ENCODE data around the gene ARV1.
"Not testable (repeated sequence)": the region's sequence is repeated elsewhere in the genome, so short reads cannot be mapped to it uniquely, and the experiment has no call there.

The ARV1 gene

DNA sequence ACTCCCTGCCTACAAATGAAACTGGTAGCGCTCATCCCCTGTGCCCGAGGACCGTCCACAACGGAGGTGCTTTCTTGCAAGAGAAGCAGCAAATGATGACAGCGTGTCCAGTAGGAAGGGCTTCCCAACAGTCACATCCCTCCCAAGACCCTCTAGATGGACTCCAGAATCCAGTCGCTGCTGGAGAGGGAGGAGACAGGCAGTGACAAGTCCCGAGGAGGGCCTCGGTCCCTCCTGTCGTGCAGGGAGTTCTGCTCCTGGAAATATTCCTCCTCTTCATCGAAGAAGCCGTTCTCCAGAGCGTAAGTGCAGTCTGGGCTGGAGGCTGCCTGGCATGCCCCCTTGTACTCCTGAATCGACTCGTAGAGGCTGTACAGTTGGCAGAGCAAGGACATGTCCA lies 40.8 kb downstream of the ARV1 start:
- no peak for DNase-seq (ENCODE audit: low read depth)

DNA sequence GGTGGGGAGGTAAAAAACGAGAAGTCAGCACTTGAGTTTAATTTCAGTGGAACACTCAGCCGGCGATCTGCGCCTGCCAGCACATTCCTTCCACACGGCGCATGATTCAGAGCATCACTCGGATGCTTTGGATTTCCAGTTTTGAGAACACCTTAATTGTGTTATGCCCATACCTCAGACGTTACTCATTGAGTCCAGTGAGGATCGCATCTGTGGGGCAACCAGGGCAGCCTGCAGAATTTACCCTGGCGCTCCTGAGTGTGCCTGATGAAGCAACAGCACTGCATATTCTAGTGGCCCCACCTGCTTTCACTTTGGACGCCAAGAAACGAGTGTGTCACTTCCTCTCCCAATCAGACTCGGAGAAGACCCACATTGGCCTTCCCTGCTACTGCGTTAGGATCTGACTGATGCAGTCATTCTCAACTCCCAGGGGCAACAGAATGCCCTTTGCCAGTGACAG lies 41.3 kb downstream of the ARV1 start:
- DNase-seq (ENCODE audit: low read depth) = no peak

GRCh38 chr1:231020816-231021215 lies 41.9 kb downstream of the ARV1 start:
- DNase-seq (ENCODE audit: low read depth) = no peak

DNA sequence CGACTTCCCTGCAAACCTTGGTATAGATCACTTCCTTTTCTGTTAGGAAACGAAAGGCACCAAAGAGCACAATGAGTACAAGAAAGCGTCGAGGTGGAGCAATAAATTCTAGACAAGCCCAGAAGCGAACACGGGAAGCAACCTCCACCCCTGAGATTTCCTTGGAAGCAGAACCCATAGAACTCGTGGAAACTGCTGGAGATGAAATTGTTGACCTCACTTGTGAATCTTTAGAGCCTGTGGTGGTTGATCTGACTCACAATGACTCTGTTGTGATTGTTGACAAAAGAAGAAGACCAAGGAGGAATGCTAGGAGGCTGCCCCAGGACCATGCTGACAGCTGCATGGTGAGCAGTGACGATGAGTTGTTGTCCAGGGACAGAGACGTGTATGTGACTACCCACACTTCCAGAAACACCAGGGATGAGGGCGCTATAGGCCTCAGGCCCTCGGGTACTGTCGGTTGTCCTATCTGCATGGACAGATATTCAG lies 42.7 kb downstream of the ARV1 start:
- DNase-seq (ENCODE audit: low read depth) = no peak

DNA sequence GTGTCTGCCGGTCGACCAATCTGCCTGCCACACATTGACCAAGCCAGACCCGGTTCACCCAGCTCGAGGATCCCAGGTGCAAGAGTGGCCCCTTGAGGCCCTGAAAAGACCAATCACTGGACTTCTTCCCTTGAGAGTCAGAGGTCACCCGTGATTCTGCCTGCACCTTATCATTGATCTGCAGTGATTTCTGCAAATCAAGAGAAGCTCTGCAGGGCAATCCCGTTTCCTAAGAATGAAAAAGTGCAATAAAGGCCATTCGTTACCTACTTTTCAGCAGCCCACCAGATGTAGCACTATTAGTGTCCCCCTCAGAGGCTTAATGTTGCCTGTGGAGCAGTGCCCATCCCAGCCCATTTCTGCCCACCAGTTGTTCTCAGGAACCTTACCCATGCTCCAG lies 43.6 kb downstream of the ARV1 start:
- DNase-seq (ENCODE audit: low read depth) = not testable (repeated sequence)

DNA sequence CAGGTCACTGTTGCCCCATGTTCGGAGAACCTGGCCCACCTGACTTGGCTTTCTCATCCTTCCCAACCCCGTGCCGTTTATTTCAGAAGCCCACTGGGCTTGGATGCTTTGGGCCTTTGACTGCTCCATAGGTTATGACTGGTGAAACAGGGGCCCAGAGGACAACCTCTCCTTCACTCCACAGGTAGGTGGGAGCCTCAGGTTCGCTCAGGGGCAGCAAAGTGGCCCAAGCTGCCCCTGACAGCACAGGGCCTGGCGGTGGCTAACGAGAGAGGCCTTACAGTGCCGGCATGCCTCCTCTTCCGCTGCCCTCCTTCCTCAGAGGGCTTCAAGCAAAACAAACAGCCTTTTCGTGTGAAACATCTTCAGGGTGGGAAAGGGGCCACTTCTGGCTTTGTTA lies 44.3 kb downstream of the ARV1 start:
- no peak for DNase-seq (ENCODE audit: low read depth)

GRCh38 chr1:231026576-231026975 lies 47.7 kb downstream of the ARV1 start:
- DNase-seq (ENCODE audit: low read depth) = no peak

- no peak for DNase-seq (ENCODE audit: low read depth)
These were observed 48.4 kb downstream of the ARV1 start for GRCh38 chr1:231027136-231027925.

DNA sequence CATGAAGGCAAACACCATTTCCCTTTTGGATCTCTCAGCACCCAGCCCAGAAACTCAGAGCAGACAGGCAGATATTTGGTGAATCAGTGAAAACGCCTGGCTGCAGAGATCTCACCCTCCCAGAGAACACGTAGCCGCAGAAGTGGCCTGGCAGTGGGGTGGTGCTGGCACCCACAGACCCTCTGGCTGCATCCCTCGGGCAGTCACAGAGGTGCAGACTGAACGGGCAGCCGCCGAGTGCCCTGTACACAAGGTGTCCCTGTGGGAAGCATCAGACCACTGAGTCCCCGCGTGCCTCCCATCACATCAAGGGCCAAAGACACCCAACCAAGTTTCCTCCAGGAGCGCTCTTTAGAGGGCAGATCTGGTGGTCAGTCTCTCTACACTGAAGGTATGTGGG lies 49.1 kb downstream of the ARV1 start:
- DNase-seq (ENCODE audit: low read depth) = no peak

GRCh38 chr1:231028682-231029081 lies 49.8 kb downstream of the ARV1 start:
- DNase-seq (ENCODE audit: low read depth) = no peak

- DNase-seq (ENCODE audit: low read depth) = not testable (repeated sequence)
These were observed 50.4 kb downstream of the ARV1 start for GRCh38 chr1:231029247-231029646.

DNA sequence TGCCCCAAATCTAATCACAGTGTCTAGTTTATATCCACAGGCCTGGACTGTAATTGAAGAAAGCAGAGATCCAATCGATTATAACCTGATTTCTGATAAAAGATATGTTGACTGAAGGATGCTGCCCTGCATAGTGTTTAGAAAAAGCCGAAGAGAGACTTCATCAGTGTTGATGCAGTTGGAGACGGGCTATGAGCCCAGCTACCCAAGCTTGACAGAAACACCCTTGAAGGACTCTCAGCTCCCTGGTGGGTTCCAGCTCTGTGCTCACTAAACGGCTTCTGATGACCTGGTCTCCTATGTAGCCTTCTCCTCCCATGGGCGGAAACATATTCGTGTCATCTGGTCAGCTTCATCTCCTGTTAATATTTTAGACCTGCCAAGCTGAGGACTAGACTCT lies 50.9 kb downstream of the ARV1 start:
- DNase-seq (ENCODE audit: low read depth) = no peak

DNA sequence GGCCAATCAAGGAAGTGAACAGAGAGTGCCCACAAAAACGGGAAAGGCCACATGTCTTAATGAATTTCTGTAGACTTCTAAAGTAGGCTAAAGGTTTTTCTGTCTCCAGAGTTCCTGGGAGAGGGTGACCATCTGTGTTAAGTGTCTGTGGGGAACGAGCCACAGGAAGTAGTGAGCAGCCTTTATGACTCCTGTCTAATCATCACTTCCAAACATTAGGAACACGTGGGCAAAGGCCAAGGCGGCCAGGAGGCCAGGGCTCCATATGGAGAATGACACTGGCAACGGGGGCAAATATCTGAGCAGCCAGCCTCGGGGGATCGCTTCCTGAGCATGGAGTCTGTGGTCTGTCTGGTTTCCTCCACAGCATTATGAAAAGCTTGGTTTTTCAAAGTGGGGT lies 54.1 kb downstream of the ARV1 start:
- no peak for DNase-seq (ENCODE audit: low read depth)

DNA sequence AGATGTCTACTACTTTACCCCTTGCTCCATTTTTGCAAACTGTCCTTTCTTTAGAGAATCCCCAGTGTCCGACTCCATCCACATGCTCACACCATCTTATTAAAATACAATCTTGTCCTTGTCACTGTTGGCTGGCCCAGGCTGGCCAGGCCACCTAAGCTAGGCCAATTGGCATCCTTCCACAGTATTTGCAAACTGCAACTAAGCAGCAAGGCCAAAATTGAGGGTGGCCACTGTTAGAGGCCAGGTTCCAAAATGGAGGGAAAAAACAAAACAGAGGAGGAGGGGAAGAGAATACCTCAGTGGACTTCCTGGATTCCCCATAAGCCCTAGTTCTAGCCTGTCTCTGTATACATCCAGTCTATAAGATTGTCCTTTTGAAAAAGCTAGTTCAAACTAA lies 56.9 kb downstream of the ARV1 start:
- DNase-seq (ENCODE audit: low read depth) = no peak

DNA sequence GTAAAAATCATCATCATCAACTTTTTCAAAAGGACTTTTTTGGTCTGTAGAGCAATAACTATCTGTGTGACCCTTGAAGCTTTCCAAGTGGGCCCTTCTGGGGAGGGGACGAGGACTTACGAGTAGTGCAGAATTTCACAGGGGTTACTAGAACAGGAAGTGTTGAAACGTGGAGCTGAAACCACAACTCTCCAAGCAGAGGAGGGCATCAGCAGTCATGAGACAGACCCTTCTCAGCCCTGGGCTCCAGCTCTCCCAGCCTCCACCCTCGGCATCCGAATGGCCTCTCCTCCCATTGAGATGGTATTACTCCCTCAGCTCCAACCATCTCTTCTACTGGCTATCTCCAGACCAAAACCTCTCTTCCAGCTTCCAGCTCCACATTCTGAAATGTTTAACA lies 57.5 kb downstream of the ARV1 start:
- DNase-seq (ENCODE audit: low read depth) = no peak

GRCh38 chr1:231037585-231038517 lies 59.0 kb downstream of the ARV1 start:
- no peak for DNase-seq (ENCODE audit: low read depth)

GRCh38 chr1:231039161-231040018 lies 60.5 kb downstream of the ARV1 start:
- DNase-seq (ENCODE audit: low read depth) = peak; percentile 36

DNA sequence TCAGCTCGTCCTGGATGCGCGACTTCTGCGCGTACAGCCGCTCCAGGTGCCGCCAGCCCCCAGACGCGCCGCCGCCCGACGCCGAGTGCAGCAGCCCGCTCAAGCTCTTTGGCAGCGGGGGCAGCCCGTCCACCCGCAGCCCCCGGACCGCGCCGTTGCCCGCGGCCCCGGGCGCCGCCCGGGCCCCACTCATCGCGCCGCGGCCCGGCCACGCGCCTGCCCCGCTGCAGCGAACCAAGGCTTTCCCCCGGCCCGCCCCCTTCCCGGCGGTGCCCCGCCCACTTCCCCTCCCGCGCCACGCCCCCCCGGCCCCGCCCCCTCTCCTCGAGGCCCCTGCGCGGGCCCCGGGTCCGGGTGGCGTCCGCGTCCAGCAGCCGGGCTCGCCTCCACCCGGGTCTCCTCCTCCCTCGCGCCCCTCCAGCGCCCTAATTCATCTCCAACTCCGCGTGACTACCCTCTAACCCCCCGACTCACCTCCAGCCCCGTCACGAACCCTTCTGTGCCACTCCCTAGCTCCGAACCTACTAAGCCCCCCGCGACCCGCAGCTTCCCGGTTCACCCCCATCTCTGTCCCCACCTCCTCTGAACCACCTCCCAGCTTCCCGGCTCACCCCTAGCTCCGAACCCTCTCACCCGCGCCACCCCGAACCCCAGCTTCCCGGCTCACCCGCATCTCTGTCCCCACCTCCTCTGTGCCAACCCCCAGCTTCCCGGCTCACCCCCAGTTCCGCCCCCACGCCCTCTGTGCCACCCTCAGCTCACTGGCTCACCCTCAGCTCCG lies 61.3 kb downstream of the ARV1 start, which contains the start of gene FAM89A:
Gene FAM89A (minus strand): TSS at position 236 of the 781 bp plus-strand sequence. CDS start 43 bp downstream, at position 193.
- peak; percentile 24 for DNase-seq (ENCODE audit: low read depth)

DNA sequence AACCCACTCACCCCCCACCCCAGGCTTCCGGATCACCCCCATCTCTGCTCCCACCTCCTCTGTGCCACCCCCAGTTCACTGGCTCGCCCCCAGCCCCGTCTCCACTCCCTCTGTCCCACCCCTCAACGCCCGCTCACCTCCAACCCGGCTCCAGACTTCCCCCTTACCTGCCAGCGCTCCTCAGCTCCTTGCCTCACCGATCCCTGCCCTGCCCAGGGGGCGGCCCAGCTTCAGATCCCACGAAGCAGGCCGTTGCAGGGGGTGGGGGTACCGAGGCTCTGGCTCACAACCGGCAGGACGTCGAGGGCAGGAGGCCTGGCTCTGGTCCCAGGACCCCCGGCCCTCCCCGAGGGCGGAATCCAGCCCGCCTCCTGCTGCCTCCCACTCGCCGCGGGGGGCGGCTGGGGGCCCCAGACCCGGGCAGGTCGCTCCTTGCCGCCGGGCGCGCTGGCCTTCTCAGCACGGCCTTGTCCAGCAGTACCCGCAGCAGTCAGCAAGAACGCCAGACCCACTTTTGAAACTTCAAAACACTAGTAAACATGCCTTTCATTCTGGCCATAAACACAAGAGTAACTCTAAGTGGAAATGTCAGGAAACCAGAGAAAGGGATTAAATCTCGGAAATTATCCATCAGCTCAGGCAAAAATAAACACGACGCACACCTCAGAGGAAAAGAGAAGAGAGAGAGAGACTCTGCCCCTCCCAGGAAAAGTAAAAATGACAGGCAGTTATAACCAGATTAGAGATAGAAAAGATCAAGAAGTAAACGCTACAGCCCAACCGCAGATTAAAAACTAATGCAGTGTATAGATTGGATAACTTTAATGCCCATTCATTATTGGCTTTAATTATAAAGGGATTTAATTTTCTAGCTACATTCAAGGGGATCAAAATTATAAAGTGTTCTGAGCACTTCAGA lies 62.2 kb downstream of the ARV1 start:
- no peak for DNase-seq (ENCODE audit: low read depth)

- no peak for DNase-seq (ENCODE audit: low read depth)
These were observed 62.9 kb downstream of the ARV1 start for GRCh38 chr1:231041719-231042261.
